K562 (cell line): ENCODE results near the gene PRMT3. TPM values are rescaled to one million over a fixed set of nuclear protein-coding genes. Genes with fewer than 3 reads are reported as not detected.
A peak's percentile ranks its signal among the peaks of the same experiment; 100 is the strongest.

Experiments used
- ATAC-seq: fragments of 200-7000 bp; cut with Tn5 transposase; 3 replicates; pipeline ENCODE4 v1.9.1; 2020; ENCODE audit warnings: moderate library complexity
- BruUV-seq: library from RNA; stranded (reverse); fragments of 400-500 nt; replicated peaks from 2 replicates; lab custom pipeline; 2021; lab: Mats Ljungman, UMichigan
- CTCF ChIA-PET: fragments of 300-600 bp; formaldehyde crosslinking; extraction: SDS; loops from one replicate; lab custom pipeline; 2021; ENCODE audit warnings: low intra/inter-chr PET ratio; lab: Yijun Ruan, JAX
- POLR2A ChIA-PET: fragments of 300-600, 350-650 bp; sonication (Branson Sonifier 250); formaldehyde crosslinking; extraction: SDS; loops from one replicate; lab custom pipeline; 2021; ENCODE audit warnings: antibody characterized with exemption, inconsistent platforms; lab: Yijun Ruan, JAX
- DNase-seq, 4 experiments: peaks; one replicate each; pipeline versions ENCODE4 v3.0.0 to v3.0.0-alpha.2; 2011 to 2018; ENCODE audit warnings: low spot score in 3 of 4, mixed read lengths in 3 of 4; ENCODE audit errors: extremely low read depth in 1 of 4
- FAIRE-seq: peaks from 2 replicates; lab custom pipeline; 2011; peaks lifted over from hg19 to GRCh38; lab: Jason Lieb, UNC
- H2AFZ ChIP-seq: 2 replicates; pipeline ENCODE4 v1.6.0; 2011; ENCODE audit warnings: low read depth, low read length, control low read depth, inconsistent platforms
- H3K27ac ChIP-seq: fragments of 200-600 bp; 3 replicates; pipeline ENCODE4 v1.8.0; 2011; ENCODE audit warnings: low read depth, mild to moderate bottlenecking, control low read depth, inconsistent platforms, low read length, moderate library complexity, mixed read lengths; ENCODE audit errors: extremely low read depth
- H3K27me3 ChIP-seq, 2 experiments: fragments of 300-600 bp in 1 of 2; 2 replicates in 1 of 2; 3 replicates in 1 of 2; pipeline versions ENCODE4 v1.6.0 to v1.8.0; 2011; ENCODE audit warnings: inconsistent platforms in 2 of 2, low read length in 2 of 2, mild to moderate bottlenecking in 1 of 2, mixed read lengths in 1 of 2, moderate library complexity in 1 of 2; ENCODE audit not compliant: control insufficient read depth in 2 of 2, insufficient read depth in 2 of 2
- H3K36me3 ChIP-seq: fragments of 300-600 bp; 3 replicates; pipeline ENCODE4 v1.8.0; 2011; ENCODE audit warnings: mild to moderate bottlenecking, low read length, inconsistent platforms; ENCODE audit not compliant: control insufficient read depth, insufficient read depth
- H3K4me1 ChIP-seq, 2 experiments: fragments of 200-600 bp in 1 of 2; replicated peaks in 1 of 2; 2 replicates in 1 of 2; 3 replicates in 1 of 2; pipeline versions ENCODE4 v1.5.1 to v1.8.0; 2011; ENCODE audit warnings: inconsistent platforms in 2 of 2, low read length in 2 of 2, mild to moderate bottlenecking in 1 of 2, mixed read lengths in 1 of 2, moderate library complexity in 1 of 2; ENCODE audit not compliant: control insufficient read depth in 2 of 2, insufficient read depth in 2 of 2
- H3K4me2 ChIP-seq: 2 replicates; pipeline ENCODE4 v1.6.1; 2011; ENCODE audit warnings: low read length, control low read depth, inconsistent platforms, mixed read lengths; ENCODE audit not compliant: insufficient read depth
- H3K4me3 ChIP-seq: fragments of 200-600 bp; sonication (generic), shearing (Covaris generic); 2 replicates; pipeline ENCODE4 v1.5.1; 2016; ENCODE audit warnings: control low read depth, inconsistent platforms
- H3K79me2 ChIP-seq: fragments of 200-600 bp; 3 replicates; pipeline ENCODE4 v1.8.0; 2011; ENCODE audit warnings: low read length, inconsistent platforms; ENCODE audit not compliant: control insufficient read depth, insufficient read depth
- H3K9ac ChIP-seq, 2 experiments: 2 replicates each; pipeline versions ENCODE4 v1.6.0 to v1.6.1; 2011; ENCODE audit warnings: low read depth in 2 of 2, low read length in 2 of 2, control low read depth in 1 of 2, inconsistent platforms in 1 of 2, mild to moderate bottlenecking in 1 of 2, mixed read lengths in 1 of 2; ENCODE audit not compliant: insufficient read depth in 1 of 2
- H3K9me1 ChIP-seq: one replicate; pipeline ENCODE4 v1.6.0; 2011; ENCODE audit warnings: inconsistent platforms, mild to moderate bottlenecking, low read length, moderate library complexity; ENCODE audit not compliant: control insufficient read depth, insufficient read depth
- H3K9me3 ChIP-seq: replicated peaks from 2 replicates; pipeline ENCODE4 v1.5.1; 2011; ENCODE audit warnings: low read depth, low read length, inconsistent platforms; ENCODE audit not compliant: control insufficient read depth, insufficient read depth
- H4K20me1 ChIP-seq: replicated peaks from 2 replicates; pipeline ENCODE4 v1.6.1; 2011; ENCODE audit warnings: low read length, inconsistent platforms, mixed read lengths; ENCODE audit not compliant: control insufficient read depth, insufficient read depth
- GATAD2B ChIP-seq: fragments of 450-650 bp; IDR thresholded peaks from 2 replicates; pipeline ENCODE4 v1.6.1; 2017; ENCODE audit warnings: mild to moderate bottlenecking, borderline replicate concordance
- HLTF ChIP-seq: fragments of 450-650 bp; IDR thresholded peaks from 2 replicates; pipeline ENCODE4 v1.6.1; 2016
- PTRF ChIP-seq: fragments of 450-650 bp; IDR thresholded peaks from 2 replicates; pipeline ENCODE4 v1.6.1; 2016; ENCODE audit warnings: mild to moderate bottlenecking, missing genetic modification characterization, missing compliant biosample characterization
- RBM22 ChIP-seq: fragments of 200-400 bp; formaldehyde crosslinking; IDR thresholded peaks from 2 replicates; pipeline ENCODE4 v1.6.1; 2018; ENCODE audit warnings: low read length, low read depth; ENCODE audit not compliant: poor library complexity, severe bottlenecking
- SMC3 ChIP-seq: conservative IDR thresholded peaks from 2 replicates; pipeline ENCODE4 v1.6.1; 2011; ENCODE audit warnings: low read depth, low read length, improper control_type of control experiment; ENCODE audit not compliant: insufficient read depth
- SPI1 ChIP-seq: IDR thresholded peaks from 2 replicates; pipeline ENCODE4 v1.6.1; 2011; ENCODE audit warnings: low read depth, low read length, control low read depth, borderline replicate concordance
- TCF7 ChIP-seq: sonication (generic); IDR thresholded peaks from 2 replicates; pipeline ENCODE4 v1.6.1; 2016; ENCODE audit warnings: antibody characterized with exemption, borderline replicate concordance
- ZBTB7A ChIP-seq: IDR thresholded peaks from 2 replicates; pipeline ENCODE4 v1.6.1; 2011; ENCODE audit warnings: low read depth, mild to moderate bottlenecking, low read length, moderate library complexity, borderline replicate concordance; ENCODE audit not compliant: control insufficient read depth
- ZKSCAN1 ChIP-seq: fragments of 150-350 bp; IDR thresholded peaks from 2 replicates; pipeline ENCODE4 v1.6.1; 2016; ENCODE audit warnings: low read depth, low read length
- ZNF717 ChIP-seq: fragments of 250-450 bp; sonication (Bioruptor Pico); IDR thresholded peaks from 2 replicates; pipeline ENCODE4 v1.5.0; 2021
- WGBS: fragments of 100-300 bp; shearing (Covaris generic); methylation state at CpG from one replicate; pipeline ENCODE4 v1.1.6; 2016; ENCODE audit warnings: low coverage, mixed read lengths; ENCODE audit not compliant: insufficient coverage; ENCODE audit errors: missing lambda C conversion rate; 5-methylcytosine and 5-hydroxymethylcytosine counted together
- in situ Hi-C: fragments of 300-500 bp; cut with MboI; formaldehyde crosslinking; loops from 4 replicates; pipeline ENCODE4 v1.15.0; 2018; ENCODE audit warnings: inconsistent platforms, mixed read lengths
- intact Hi-C: fragments of 100-400 bp; cut with micrococcal nuclease; formaldehyde crosslinking; loops from 2 replicates; pipeline ENCODE4 v1.14.2; 2022
- polyA plus RNA-seq, 8 experiments: library from polyadenylated mRNA; depleted of rRNA in 4 of 8; stranded (reverse) in 5 of 8; unstranded in 3 of 8; fragments of >200 nt; fragmentation: Nextera tagmentation in 2 of 8; fragmentation: Illumina TruSeq in 1 of 8; extraction: Ambion mirVana in 2 of 8; extraction: Trizol in 1 of 8; gene quantifications; 2 replicates each; pipeline versions ENCODE4 v1.2.1 to v1.2.3, GENCODE V29; 2011 to 2014; ENCODE audit warnings: inconsistent platforms in 1 of 8, missing spikeins in 1 of 8
- total RNA-seq, 7 experiments: library from RNA; depleted of rRNA in 6 of 7; stranded (reverse); fragments of >200 nt in 6 of 7; fragmentation: Illumina TruSeq in 2 of 7; extraction: Trizol in 2 of 7; gene quantifications; 2 replicates each; pipeline versions ENCODE4 v1.2.1 to v1.2.3, GENCODE V29; 2011 to 2021; ENCODE audit warnings: low replicate concordance in 1 of 7
- TF ChIP-seq, protein P1 (sequence below), 3 experiments: IDR thresholded peaks in 2 of 3; conservative IDR thresholded peaks in 1 of 3; 2 replicates each; pipeline ENCODE4 v1.5.1; 2011 to 2012; ENCODE audit warnings: low read length in 3 of 3, mild to moderate bottlenecking in 3 of 3, control low read depth in 2 of 3, improper control_type of control experiment in 1 of 3, inconsistent platforms in 1 of 3, low read depth in 1 of 3, mixed read lengths in 1 of 3, moderate library complexity in 1 of 3; ENCODE audit not compliant: insufficient read depth in 2 of 3
- TF ChIP-seq, protein P2 (sequence below): fragments of 250-450 bp; sonication (Bioruptor Pico); IDR thresholded peaks from 2 replicates; pipeline ENCODE4 v1.8.0; 2022; ENCODE audit warnings: inconsistent platforms, mild to moderate bottlenecking, moderate library complexity, borderline replicate concordance
- TF ChIP-seq, protein P3 (sequence below): fragments of 250-450 bp; sonication (Bioruptor Pico); IDR thresholded peaks from 2 replicates; pipeline ENCODE4 v1.8.0; 2022; ENCODE audit warnings: inconsistent platforms
- TF ChIP-seq, protein P4 (sequence below), 2 experiments: fragments of 450-650 bp; conservative IDR thresholded peaks; 2 replicates each; pipeline ENCODE4 v1.6.1; 2017; ENCODE audit warnings: mild to moderate bottlenecking in 2 of 2, moderate library complexity in 2 of 2

PRMT3 gene
- total and polyA plus RNA-seq, 9 of the 15 experiments (the other 6 are each of a cell fraction or from before 2014, with no cell fraction given): 24.0 to 62.1 (median 44.7) TPM

DNA sequence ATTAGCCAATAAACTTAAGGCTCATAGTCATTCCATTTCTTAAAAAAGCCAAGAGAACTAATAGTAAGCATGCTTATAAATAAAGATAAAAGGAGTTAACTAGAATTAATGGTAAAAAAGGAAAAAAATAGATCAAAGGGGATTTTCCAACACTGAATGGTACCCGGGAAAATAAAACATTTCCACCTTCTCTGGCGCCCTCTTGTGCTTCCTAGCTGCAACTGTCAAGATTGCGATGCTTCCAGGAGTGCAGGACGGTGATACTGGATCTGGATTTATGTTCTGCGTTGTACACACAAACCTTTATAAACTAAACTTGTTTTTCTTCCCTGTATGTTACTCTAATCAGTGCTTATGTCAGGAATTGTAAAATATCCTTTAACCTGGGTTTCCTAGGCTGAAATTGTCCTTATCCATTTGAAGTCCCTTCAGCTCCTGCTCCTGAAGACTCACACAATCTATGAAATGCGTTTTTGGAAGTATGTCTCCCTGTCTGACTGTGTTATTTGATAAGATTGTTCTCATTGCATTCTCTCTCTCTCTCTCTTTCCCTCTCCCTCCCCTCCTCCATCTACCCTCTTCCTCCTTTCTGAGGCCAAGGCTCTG is 33.6 kb upstream of the PRMT3 start:
- in situ Hi-C loops (loop anchor here (10.0 kb wide), 1 partner anchor 409 kb away; no protein-coding TSS in a partner anchor), intact Hi-C loops (loop anchor here (1.0 to 2.0 kb wide), 2 partner anchors 109 to 226 kb away; no protein-coding TSS in a partner anchor)
- H3K4me1 ChIP-seq: peaks cover 0 to 14% of the 10 kb centered on the region in 2 experiments; a peak in 4 of 5 replicates
- no peak overlapping the region for H3K9ac ChIP-seq
- 4% methylated on average over 6 of the region's 6 CpGs for WGBS
- FAIRE-seq (peak; percentile 93), DNase-seq (peak; percentile 47 to 70 (median 51)), ATAC-seq (peak; percentile 75)
- CTCF ChIA-PET: interaction anchor here (0.6 to 1.8 kb wide), 4 partner anchors 107 to 1277 kb away, joined by 3 to 5 read pairs (median 3); no protein-coding TSS in a partner anchor
- H3K36me3 ChIP-seq: no peaks in the 10 kb centered on the region
- H2AFZ ChIP-seq: peak overlapping the region; percentile 41; the same call in 1 of the 2 replicates
- H3K4me3 ChIP-seq: no peak overlapping the region
- no peaks in the 10 kb centered on the region for H4K20me1 ChIP-seq
- POLR2A ChIA-PET: interaction anchor here (0.6 to 1.9 kb wide), 5 partner anchors 9 to 226 kb away, joined by 3 to 5 read pairs (median 4); partner anchors contain the start of gene HTATIP2
- no peaks in the 10 kb centered on the region for H3K79me2 ChIP-seq
- H3K4me2 ChIP-seq: no peak overlapping the region
- H3K9me3 ChIP-seq: no peaks in the 10 kb centered on the region
- BruUV-seq: no TSS peak
- H3K9me1 ChIP-seq: no peaks in the 10 kb centered on the region
- no peaks in the 10 kb centered on the region for H3K27me3 ChIP-seq
- no peak overlapping the region for H3K27ac ChIP-seq
- TF ChIP-seq HLTF (no peak), SPI1 (no peak), PTRF (tag) (no peak), ZBTB7A (no peak), ZNF717 (CRISPR knock-in tag) (no peak), TCF7 (0 out of 2 replicates have a peak, but pooled peaks have one; percentile 46), GATAD2B (no peak), ZKSCAN1 (no peak), RBM22 (no peak), SMC3 (peak; percentile 51; the same call in 1 of the 2 replicates)
- TF ChIP-seq, protein P1, sequence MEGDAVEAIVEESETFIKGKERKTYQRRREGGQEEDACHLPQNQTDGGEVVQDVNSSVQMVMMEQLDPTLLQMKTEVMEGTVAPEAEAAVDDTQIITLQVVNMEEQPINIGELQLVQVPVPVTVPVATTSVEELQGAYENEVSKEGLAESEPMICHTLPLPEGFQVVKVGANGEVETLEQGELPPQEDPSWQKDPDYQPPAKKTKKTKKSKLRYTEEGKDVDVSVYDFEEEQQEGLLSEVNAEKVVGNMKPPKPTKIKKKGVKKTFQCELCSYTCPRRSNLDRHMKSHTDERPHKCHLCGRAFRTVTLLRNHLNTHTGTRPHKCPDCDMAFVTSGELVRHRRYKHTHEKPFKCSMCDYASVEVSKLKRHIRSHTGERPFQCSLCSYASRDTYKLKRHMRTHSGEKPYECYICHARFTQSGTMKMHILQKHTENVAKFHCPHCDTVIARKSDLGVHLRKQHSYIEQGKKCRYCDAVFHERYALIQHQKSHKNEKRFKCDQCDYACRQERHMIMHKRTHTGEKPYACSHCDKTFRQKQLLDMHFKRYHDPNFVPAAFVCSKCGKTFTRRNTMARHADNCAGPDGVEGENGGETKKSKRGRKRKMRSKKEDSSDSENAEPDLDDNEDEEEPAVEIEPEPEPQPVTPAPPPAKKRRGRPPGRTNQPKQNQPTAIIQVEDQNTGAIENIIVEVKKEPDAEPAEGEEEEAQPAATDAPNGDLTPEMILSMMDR (IDR thresholded peaks at IDR 0.05 in 2 of 3, conservative IDR thresholded peaks at IDR 0.05 in 1 of 3; ENCODE audit: insufficient read depth in 2 of 3, low read depth in 1 of 3, low read length in 3 of 3): peak; percentile 80 to 82 (median 81)
- TF ChIP-seq, protein P2, sequence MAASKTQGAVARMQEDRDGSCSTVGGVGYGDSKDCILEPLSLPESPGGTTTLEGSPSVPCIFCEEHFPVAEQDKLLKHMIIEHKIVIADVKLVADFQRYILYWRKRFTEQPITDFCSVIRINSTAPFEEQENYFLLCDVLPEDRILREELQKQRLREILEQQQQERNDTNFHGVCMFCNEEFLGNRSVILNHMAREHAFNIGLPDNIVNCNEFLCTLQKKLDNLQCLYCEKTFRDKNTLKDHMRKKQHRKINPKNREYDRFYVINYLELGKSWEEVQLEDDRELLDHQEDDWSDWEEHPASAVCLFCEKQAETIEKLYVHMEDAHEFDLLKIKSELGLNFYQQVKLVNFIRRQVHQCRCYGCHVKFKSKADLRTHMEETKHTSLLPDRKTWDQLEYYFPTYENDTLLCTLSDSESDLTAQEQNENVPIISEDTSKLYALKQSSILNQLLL: no peak
- TF ChIP-seq, protein P3, sequence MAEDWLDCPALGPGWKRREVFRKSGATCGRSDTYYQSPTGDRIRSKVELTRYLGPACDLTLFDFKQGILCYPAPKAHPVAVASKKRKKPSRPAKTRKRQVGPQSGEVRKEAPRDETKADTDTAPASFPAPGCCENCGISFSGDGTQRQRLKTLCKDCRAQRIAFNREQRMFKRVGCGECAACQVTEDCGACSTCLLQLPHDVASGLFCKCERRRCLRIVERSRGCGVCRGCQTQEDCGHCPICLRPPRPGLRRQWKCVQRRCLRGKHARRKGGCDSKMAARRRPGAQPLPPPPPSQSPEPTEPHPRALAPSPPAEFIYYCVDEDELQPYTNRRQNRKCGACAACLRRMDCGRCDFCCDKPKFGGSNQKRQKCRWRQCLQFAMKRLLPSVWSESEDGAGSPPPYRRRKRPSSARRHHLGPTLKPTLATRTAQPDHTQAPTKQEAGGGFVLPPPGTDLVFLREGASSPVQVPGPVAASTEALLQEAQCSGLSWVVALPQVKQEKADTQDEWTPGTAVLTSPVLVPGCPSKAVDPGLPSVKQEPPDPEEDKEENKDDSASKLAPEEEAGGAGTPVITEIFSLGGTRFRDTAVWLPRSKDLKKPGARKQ (CRISPR knock-in tag): no peak
- TF ChIP-seq, protein P4, sequence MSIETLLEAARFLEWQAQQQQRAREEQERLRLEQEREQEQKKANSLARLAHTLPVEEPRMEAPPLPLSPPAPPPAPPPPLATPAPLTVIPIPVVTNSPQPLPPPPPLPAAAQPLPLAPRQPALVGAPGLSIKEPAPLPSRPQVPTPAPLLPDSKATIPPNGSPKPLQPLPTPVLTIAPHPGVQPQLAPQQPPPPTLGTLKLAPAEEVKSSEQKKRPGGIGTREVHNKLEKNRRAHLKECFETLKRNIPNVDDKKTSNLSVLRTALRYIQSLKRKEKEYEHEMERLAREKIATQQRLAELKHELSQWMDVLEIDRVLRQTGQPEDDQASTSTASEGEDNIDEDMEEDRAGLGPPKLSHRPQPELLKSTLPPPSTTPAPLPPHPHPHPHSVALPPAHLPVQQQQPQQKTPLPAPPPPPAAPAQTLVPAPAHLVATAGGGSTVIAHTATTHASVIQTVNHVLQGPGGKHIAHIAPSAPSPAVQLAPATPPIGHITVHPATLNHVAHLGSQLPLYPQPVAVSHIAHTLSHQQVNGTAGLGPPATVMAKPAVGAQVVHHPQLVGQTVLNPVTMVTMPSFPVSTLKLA (conservative IDR thresholded peaks at IDR 0.05): no peak
